ENCODE data around the gene ADAMTS16.

Gene ADAMTS16

DNA sequence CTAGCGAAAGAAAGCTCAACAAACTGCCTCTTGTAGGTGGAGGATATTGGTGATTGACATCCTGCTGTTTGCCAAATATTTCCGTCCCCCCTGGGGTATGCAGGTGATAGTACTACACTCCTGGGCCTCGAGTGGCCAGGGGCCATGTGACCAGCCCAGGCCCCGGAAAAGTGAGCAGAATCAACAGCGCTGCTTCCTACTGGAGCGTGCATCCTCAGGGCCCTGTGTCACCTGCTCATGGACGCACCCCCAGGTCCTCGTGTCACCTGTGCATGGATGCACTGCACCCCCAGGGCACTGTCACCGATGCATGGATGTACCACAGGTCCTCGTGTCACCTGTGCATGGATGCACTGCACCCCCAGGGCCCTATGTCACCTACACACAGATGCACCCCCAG, 43.8 kb downstream of the ADAMTS16 start:
- DNase-seq, result no peak

DNA sequence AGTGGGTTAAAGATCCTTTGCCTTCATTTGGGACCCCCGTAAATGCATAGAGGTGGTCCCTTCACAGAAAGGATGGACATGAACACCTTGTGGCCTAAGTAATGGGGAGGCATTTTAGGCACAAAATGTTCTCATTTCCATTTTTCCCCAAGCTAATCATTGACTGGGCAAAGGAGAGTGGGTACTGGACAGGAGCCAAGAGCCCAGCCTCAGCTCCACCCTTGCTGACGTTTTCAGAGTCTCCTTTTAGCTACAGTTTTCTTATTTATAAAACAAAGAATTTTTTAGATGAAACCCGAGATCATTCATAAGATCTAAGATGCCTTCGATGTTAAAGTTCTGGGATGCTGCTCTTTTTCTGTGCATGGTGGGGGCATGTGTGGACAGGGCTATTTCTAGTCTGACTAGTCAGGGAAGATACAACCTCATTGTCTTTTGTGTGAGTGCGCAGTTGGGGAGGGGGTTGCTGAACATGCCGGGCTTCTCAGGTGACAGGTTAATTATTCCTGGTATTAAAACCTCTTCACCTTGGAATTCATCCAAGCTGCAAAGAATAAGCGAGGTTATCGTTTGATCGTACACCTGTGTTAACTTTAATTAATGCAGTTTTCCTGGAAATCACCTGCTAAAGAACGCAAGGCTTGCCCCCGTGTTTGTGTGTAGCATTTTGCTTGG, 48.4 kb downstream of the ADAMTS16 start:
- no peak for DNase-seq

DNA sequence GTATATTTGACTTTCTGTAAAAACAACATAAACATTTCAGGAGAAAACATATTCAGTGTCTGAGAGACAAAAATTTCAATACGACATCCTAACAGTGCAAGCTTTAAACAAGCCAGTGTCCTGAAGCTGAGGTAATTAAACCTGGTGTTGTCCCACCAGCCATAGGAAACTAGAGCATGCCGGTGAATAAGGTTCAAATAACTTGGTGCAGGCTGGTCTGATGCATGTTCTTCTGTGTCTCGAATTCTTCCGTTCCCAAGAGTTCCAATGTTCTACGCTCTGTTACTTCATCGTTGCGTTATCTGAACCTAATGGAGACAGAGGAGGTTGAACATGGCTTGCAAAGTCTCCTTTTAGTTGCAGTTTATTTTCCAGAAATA, 48.9 kb downstream of the ADAMTS16 start:
- DNase-seq, result no peak

DNA sequence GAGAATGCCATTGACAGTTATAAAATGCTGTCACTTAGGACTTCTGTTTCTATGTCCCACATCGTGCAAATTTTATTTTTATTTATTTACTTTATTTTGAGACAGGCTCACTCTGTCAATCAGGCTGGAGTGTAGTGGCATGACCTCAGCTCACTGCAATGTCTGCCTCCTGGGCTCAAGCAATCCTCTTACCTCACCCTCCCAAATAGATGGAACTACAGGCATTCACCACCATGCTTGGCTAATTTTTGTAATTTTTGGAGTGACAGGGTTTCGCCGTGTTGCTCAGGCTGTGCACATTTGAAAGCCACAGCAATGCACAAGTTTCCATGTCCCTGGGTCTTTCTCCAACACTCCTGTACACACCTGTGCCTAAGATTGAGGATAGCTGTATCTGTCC, 51.8 kb downstream of the ADAMTS16 start:
- DNase-seq, result no peak

DNA sequence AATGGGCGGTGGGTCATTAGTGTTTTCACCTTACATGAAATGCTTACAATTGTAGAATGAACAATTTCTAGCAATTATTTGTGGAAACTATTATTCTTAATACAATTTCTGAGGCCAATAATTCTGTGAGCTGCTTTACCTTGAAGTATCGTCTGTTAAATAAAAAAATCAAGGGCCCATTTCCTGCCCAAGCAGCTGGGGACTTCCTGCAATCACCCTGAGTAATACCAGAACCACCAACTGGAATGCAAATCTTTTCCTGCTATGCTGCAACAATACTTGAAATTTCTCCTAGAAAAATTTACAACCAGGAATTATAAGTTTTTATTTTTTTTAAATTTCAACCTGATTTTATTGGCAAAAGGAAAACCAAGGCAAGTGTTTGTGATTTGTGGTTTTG, 52.6 kb downstream of the ADAMTS16 start:
- no peak for DNase-seq

DNA sequence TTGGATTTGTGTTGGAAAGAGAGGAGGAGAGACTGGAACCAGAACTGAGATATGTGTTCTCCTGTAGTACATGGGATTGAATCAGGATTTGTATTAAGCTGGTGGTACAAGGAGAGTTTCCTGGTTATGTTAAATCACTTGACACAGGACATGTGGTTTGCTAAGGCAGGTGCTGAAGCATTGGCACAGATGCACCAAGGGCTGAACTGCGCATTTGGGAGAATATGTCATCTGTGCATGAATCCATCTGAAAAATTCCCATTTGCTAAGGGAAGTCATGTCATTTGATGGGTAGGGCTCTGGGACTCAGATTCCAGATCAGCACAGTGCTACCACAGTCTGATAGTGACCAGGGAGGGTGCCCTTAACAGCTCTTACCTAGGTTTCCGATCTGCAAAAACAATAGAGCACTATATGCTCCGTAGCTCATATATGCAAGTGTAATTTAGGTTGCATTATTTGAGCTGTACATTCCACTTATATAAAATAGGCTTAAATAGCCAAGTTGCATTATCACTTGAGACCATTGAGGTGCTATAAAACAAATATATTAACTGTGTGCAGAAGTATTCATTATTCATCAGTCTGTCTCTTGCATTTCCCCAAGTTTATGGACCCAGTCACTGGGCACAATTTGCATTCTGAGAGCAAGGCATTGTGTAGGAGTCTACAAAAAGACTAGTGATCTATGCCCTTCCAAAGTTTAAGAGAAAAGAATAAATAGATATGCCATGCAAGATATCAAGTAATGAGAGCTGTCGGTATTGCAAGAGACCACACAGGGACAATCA, 55.2 kb downstream of the ADAMTS16 start:
- DNase-seq, result no peak

DNA sequence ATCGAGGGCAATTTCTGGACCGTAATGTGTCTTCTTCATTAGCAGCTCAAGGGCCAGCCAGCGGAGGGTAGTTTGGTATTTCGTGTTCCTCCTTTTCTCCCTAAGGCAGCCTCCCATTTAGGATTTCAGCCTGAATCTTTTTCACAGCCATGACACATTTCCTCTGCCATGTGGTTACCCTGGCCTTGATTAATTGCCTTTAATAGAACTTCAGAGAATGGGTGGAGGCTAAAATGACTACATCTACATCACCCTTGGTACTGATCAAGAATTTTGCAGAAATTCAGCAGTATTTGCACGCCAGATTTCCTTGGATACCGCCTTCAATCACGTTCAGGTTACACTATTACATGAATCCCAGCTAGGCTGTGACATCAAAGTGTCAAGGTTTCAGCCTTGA, 58.0 kb downstream of the ADAMTS16 start:
- DNase-seq, result no peak

DNA sequence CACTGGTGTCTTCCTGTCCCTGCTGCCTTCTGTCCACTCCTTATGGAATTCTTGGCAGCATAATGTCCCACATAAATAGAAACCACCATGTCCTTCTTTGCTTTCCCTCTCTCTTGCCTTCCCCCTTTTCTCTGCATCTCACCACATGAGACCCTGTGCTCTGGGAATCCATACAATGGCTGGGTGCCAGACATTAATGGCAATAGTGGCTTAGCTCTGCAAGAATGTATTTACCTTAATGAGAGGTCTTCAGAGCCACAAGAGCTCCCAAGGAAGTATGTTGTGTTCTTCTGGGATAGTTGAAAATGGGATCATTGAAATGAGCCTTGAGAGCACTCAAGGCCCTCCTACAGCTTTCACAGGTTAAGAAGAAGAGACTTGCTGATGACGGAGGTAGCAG, 58.7 kb downstream of the ADAMTS16 start:
- DNase-seq, result no peak

DNA sequence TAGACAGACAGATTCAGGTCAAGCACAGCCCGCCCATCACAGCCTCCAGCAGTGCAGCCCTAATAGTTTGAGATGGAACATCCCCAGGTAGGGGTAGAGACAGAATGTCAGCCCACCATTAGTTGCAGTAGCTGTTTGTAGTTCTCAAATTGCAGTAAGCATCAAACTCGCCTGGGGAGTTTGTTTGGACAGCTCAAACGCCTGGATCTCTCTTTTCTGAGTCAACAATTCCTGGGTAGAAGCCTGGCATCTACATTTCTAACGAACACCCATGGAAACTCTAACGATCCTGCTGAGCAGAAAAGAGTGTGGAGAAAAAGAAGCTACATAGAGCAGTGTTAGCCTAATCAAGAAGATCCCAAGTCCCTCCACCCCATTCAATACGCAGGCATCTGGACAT, 59.4 kb downstream of the ADAMTS16 start:
- DNase-seq, result no peak

DNA sequence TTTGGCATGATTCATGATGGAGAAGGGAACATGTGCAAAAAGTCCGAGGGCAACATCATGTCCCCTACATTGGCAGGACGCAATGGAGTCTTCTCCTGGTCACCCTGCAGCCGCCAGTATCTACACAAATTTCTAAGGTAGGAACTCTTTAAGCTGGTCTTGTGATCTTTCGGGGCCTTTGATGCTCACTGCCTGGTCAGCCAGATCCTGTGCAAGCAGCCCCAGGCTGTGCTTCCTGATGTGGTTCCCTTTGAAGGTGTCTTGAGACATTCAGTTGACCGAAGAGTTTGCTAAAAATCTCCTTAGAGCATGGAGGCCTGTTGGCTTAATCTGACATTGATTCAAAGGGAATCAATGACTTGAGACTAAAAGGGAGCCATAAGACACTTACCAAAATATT, 60.0 kb downstream of the ADAMTS16 start:
- no peak for DNase-seq

DNA sequence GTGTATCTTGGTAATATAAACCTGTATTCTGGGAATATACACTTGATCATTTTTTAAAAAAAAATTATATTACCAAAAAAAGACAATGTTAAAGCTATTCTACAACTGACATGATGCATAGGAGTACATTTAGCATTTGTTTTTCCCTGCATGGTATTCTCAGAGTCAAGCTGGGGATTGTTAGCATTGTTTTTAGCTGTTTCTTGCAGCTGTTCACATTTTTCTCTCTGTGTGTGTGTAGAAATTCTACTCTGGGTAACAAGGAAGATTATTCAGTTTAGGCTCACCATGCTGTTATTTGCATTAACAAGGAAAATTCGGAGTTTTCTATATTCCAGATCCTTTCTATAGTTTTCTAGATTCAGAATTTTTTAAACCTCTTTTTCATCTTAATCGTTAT, 62.2 kb downstream of the ADAMTS16 start:
- DNase-seq, result no peak

DNA sequence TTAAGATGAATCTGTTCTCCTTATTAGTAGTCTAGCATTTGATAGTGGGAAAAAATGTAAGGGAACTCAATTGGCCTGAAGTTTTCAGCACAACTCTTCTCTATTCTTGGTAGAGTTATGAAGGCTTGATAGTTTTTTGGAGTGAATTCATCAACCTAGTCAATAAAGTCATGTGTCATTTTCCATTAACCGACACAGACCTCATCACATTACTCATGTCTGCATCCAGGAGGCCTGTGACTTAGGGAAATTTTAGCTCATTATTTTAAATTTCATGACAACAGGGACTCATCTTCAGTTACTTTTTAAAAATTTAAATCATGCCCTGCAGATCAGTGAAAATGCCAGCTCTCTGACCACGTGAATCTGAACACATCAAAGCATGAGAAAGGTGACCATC, 63.3 kb downstream of the ADAMTS16 start:
- DNase-seq, result no peak

DNA sequence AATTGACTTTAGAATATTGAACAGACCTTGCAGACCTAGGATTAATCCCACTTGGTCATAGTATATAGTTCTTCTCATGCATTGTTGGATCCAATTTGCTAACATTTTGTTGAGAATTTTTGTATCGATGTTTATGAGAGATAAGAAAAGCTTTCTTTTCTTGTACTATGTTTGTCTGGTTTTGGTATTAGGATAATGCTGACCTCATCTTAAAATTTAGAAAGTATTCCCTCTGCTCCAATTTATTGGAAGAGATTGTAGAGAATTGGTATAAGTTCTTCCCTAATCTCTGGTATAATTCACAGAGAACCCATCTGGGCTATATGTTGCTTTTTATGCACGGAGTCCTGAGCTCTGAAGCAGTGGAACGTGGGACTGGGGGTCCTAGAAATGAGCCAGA, 67.7 kb downstream of the ADAMTS16 start:
- DNase-seq, result no peak

DNA sequence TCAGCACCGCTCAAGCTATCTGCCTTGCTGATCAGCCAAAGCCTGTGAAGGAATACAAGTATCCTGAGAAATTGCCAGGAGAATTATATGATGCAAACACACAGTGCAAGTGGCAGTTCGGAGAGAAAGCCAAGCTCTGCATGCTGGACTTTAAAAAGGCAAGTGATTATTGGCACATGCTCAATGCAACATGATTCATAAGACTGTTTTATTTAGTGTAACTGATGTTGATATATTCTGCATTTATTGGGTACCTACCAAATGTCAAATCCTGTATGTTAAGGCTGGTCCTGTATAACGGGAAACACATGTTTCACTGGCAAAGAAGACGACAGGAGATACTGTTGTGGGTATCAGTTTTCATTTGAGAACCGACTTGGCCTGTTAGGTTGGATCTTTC, 69.0 kb downstream of the ADAMTS16 start:
- DNase-seq, result no peak

DNA sequence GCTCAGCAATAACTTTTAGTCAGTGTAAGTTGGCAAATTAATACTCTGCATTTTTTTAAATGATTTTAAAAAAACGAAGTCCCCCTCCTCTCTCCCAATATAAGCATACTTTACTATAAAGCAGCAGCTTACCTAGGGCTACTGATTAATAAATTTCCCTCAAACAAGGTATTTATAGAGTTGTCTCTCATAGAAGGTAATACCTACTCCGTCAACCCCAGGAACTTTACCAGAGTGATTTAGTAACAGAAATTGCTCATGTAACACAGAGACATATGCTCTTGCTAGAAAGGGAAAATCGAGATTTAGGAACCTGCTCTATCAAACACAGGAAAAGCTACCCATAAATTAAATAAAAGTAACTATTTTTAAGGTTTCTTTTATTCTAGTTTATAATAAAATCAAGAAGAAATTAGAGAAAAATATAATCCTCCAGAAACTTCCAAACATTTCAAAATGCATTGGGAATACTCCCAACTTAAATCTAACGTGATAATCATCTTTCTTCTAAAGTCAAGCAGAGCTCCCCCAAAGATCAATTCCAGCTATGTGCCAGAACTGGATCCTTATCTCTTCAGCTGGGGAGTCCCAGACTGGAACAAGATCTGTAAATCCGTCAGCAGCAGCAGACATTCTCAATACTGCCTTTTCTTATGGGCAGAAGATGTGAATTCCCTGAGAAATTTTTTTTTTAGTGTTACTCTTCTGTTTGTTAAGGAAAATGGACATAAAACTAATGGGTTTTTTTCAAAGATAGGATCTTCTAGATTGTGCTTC, 69.6 kb downstream of the ADAMTS16 start:
- DNase-seq, result no peak

DNA sequence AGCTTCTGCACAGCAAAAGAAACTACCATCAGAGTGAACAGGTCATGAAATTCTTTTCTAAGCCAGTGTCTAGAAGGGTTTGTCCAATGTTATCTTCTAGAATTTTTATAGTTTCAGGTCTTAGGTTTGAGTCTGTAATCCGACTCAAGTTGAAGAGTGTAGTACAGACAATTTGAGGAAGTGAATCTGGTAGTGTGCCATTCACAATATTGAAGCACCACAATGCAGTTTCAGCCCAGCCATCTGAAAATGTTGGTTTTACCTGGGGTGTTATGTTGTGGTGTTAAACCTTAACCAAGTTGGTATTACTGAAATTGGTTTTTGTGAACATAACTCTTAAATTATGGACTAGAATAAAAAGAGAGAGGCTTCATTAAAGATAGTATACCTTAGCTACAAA, 77.2 kb downstream of the ADAMTS16 start:
- DNase-seq, result no peak

DNA sequence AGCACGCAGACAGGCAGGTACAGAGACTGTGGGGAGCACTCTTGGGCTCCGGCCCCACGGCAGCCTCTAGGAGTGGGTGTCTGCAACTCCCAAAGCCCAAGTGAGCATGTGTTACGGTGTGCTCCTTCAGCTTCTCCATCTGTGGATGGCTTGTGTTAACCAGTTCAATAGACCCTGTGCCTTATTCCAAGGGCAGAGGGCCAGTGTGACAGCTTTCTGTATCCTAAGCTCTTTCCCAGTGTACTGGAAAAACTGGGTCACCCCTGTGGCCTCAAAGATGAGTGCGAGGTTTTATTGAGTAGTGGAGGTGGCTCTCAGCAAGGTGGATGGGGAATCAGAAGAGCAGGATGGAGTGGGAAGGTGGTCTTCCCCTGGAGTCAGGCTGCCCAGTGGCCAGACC, 78.3 kb downstream of the ADAMTS16 start:
- DNase-seq, result no peak

DNA sequence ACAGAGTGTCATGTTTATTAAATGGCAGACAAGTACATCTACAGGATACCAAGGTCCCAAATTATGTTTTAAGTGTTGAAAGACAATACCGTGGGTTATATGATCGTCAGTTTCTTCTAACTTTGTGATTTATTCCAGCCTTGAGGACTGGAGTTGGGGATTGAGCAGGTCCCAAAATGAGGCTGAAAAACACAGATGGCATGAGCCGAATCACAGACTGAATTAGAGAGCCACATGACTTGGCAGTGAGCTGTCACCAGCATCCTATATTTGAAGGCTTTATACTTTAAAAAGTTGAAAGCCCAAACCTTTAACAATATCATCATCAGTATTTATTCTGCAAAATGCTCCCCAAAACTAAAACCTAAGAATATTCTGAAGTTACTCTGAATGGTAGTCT, 79.4 kb downstream of the ADAMTS16 start:
- no peak for DNase-seq

DNA sequence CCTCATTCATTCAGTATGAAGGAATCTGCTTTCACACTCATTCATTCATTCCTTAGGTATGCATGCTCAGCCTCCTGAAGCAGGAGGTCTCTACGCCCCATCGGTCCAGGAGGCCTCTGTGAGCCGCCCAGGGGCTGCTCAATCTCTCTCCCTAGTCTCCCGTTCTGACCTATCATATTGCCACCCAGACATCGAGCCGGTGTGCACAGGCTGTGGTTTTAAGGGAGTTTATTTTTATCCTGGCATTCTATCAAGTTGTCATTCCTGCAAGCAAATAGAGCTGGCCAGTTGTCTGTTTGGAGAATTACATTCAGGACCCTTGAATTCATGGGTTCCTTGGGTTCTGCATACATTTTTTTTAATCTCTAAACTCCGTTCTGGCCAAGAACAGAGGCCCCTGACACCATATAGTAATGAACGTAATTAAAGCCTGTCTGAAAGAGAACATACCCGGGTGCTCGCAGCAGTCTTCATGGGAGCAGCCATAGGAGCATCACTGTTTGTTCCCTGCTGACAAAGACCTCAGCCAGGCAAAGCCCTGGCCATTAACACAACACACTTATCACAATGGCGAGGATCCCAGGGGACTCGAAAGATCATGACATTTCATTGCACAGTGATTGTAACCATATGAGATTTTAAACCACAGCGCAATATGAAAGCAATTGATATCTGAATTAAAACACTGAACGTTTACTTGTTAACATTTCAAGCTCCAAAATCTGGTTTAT, 80.9 kb downstream of the ADAMTS16 start:
- no peak for DNase-seq

DNA sequence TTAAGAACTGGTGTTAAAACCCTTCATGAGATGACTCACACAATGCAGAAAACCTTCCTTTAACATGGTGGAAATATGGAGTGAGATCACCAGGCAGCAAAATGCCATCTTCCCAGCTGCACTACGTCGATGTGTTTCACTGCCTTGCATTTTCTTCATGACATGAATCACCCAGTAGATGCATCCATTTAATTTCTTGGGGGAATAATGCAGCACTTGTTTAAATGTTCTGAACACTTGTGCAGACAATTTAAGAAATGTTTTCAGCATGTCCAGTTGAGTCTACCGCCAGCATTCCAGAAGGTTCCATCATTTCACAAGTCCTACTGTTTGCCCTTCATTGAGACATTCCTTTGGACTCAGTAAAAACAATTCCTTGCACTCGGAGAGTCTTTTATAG, 81.6 kb downstream of the ADAMTS16 start:
- DNase-seq, result no peak

DNA sequence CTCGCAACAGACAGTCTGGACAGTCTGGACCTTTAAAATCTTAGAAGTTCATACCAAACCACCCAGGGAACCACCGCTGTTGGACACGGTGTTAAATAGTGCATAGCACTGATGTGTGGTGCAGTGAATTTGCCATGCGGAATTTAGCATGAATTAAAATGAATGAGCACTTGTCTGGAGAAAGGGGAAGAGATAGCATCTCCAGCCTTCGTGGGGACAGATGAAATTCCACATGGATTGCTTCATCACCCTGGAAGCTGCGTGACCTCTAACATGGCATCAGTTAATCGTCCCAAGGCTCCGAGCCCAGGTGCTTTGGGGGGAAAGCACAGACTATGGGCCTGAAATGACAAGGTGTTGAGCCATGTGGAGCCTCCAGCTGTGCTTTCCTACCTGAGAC, 91.4 kb downstream of the ADAMTS16 start:
- DNase-seq, result no peak

DNA sequence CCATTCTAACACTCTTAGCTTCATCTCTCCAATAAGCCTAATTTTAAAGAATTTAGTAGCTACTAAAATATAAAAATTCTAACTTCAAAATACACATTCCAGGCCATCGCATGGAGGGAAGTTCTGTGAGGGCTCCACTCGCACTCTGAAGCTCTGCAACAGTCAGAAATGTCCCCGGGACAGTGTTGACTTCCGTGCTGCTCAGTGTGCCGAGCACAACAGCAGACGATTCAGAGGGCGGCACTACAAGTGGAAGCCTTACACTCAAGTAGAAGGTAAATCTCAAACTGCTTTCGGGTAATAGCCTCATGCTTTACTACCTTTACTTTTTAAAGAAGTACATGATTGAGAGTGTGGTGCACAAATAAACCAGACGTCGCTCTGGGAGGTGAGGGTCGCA, 94.8 kb downstream of the ADAMTS16 start:
- no peak for DNase-seq

DNA sequence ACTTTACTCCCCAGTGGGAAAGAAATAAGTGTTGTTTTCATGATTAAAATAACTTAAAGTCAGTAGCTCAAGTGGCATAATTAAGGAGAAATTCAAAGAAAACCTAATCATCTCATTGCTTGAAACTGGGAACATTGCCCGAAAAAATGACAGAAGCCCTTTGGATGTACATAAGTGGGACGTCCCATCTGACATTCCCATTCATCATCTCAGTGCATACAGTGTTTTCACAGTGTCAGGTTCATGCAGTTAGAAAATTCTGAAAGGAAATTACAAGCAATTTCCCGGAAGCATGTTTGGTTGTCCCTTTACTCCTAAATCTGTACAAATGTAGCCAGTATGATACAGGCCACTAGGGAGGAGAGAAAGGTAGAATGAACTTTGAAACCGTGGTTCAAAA, 95.6 kb downstream of the ADAMTS16 start:
- DNase-seq, result no peak
